Neural cell (in vitro differentiated cells): ENCODE results near the gene FOXP4. TPM values are rescaled to one million over a fixed set of nuclear protein-coding genes. Genes with fewer than 3 reads are reported as not detected.

Source experiments
- H2AFZ ChIP-seq: fragments of 200-600, 300-800 bp; sonication (generic), shearing (Covaris generic); 2 replicates; pipeline ENCODE4 v1.6.0; 2014; ENCODE audit warnings: low read depth, mild to moderate bottlenecking, antibody characterized with exemption, low read length, moderate library complexity
- H3F3A ChIP-seq: fragments of 200-600 bp; shearing (Covaris generic); 2 replicates; pipeline ENCODE4 v1.6.1; 2016; ENCODE audit warnings: mild to moderate bottlenecking, moderate library complexity, mixed read lengths, antibody characterized with exemption, low read length; ENCODE audit not compliant: insufficient read depth, poor library complexity, severe bottlenecking
- H3K27ac ChIP-seq: fragments of 200-600, 300-800 bp; sonication (generic), shearing (Covaris generic); 2 replicates; pipeline ENCODE4 v1.5.1; 2014; ENCODE audit warnings: mild to moderate bottlenecking, low read length, moderate library complexity
- H3K27me3 ChIP-seq: fragments of 300-800, 200-600 bp; sonication (generic), shearing (Covaris generic); 2 replicates; pipeline ENCODE4 v1.6.0; 2014; ENCODE audit warnings: mild to moderate bottlenecking, low read depth, low read length, moderate library complexity; ENCODE audit not compliant: insufficient read depth
- H3K36me3 ChIP-seq: fragments of 300-800, 200-600 bp; sonication (generic), shearing (Covaris generic); 2 replicates; pipeline ENCODE4 v1.5.1; 2014; ENCODE audit warnings: mild to moderate bottlenecking, antibody characterized with exemption, low read length, moderate library complexity; ENCODE audit not compliant: insufficient read depth
- H3K4me2 ChIP-seq: fragments of 300-800, 200-600 bp; sonication (generic), shearing (Covaris generic); 2 replicates; pipeline ENCODE4 v1.6.0; 2014; ENCODE audit warnings: mild to moderate bottlenecking, low read length
- H3K4me3 ChIP-seq: fragments of 300-800, 200-600 bp; sonication (generic), shearing (Covaris generic); 2 replicates; pipeline ENCODE4 v1.5.1; 2014; ENCODE audit warnings: mild to moderate bottlenecking, low read length, moderate library complexity
- H3K79me2 ChIP-seq: fragments of 200-600 bp; shearing (Covaris generic); replicated peaks from 2 replicates; pipeline ENCODE4 v1.6.0; 2014; ENCODE audit warnings: mild to moderate bottlenecking, low read length, moderate library complexity; ENCODE audit not compliant: insufficient read depth
- H3K9ac ChIP-seq: fragments of 300-800, 200-600 bp; sonication (generic), shearing (Covaris generic); 2 replicates; pipeline ENCODE4 v1.6.1; 2016; ENCODE audit warnings: mild to moderate bottlenecking, low read length, mixed read lengths
- H3K9me2 ChIP-seq: fragments of 200-600 bp; shearing (Covaris generic); 2 replicates; pipeline ENCODE4 v1.6.1; 2016; ENCODE audit warnings: mild to moderate bottlenecking, low read length, mixed read lengths; ENCODE audit not compliant: insufficient read depth
- H3K9me3 ChIP-seq: fragments of 200-600, 300-800 bp; sonication (generic), shearing (Covaris generic); 2 replicates; pipeline ENCODE4 v1.6.1; 2016; ENCODE audit warnings: mild to moderate bottlenecking, mixed run types, low read length, moderate library complexity, mixed read lengths
- H4K20me1 ChIP-seq: fragments of 200-600 bp; shearing (Covaris generic); 2 replicates; pipeline ENCODE4 v1.6.1; 2016; ENCODE audit warnings: mild to moderate bottlenecking, mixed run types; ENCODE audit not compliant: insufficient read depth
- CTCF ChIP-seq: fragments of 450-650 bp; IDR thresholded peaks from 2 replicates; pipeline ENCODE4 v1.5.1; 2014; ENCODE audit warnings: antibody characterized with exemption, mild to moderate bottlenecking, moderate library complexity; ENCODE audit not compliant: poor library complexity, severe bottlenecking
- EP300 ChIP-seq: fragments of 450-650 bp; conservative IDR thresholded peaks from 2 replicates; pipeline ENCODE4 v1.6.1; 2014; ENCODE audit warnings: antibody characterized with exemption, mild to moderate bottlenecking, moderate library complexity; ENCODE audit not compliant: poor library complexity, severe bottlenecking
- EZH2 ChIP-seq: fragments of 200-600, 300-800 bp; shearing (Covaris generic), sonication (generic); IDR thresholded peaks from 2 replicates; pipeline ENCODE4 v1.6.1; 2014; ENCODE audit warnings: antibody characterized with exemption, low read length, borderline replicate concordance, mild to moderate bottlenecking; ENCODE audit not compliant: insufficient read depth, poor library complexity, severe bottlenecking
- MXI1 ChIP-seq: fragments of 450-650 bp; conservative IDR thresholded peaks from 2 replicates; pipeline ENCODE4 v1.6.1; 2014; ENCODE audit warnings: antibody characterized with exemption, mild to moderate bottlenecking; ENCODE audit not compliant: poor library complexity, severe bottlenecking
- POLR2AphosphoS5 ChIP-seq: IDR thresholded peaks from 2 replicates; pipeline ENCODE4 v1.6.1; 2012
- RAD21 ChIP-seq: fragments of 450-650 bp; conservative IDR thresholded peaks from 2 replicates; pipeline ENCODE4 v1.6.1; 2014; ENCODE audit warnings: antibody characterized with exemption, mild to moderate bottlenecking, moderate library complexity
- REST ChIP-seq: IDR thresholded peaks from 2 replicates; pipeline ENCODE4 v1.6.1; 2012; ENCODE audit warnings: borderline replicate concordance
- SMC3 ChIP-seq: fragments of 450-650 bp; conservative IDR thresholded peaks from 2 replicates; pipeline ENCODE4 v1.6.1; 2014; ENCODE audit warnings: antibody characterized with exemption, mild to moderate bottlenecking, moderate library complexity; ENCODE audit not compliant: poor library complexity
- TAF1 ChIP-seq: IDR thresholded peaks from 2 replicates; pipeline ENCODE4 v1.6.1; 2012; ENCODE audit warnings: low read depth
- polyA plus RNA-seq: library from polyadenylated mRNA; depleted of rRNA; stranded (reverse); fragments of >200 nt; gene quantifications from 2 replicates; pipeline ENCODE4 v1.2.3, GENCODE V29; 2014

FOXP4 gene
- polyA plus RNA-seq, 1 donor from 2014 or later, result 7.1 TPM

- Histone ChIP-seq H3K36me3 (no peaks in the 10 kb centered on the region), H3K9me3 (no peaks in the 10 kb centered on the region), H3K27me3 (no peaks in the 10 kb centered on the region), H3K9ac (no peak overlapping the region), H3K4me3 (no peak overlapping the region), H4K20me1 (no peaks in the 10 kb centered on the region), H3F3A (no peaks in the 10 kb centered on the region), H3K9me2 (no peaks in the 10 kb centered on the region), H3K4me2 (no peak overlapping the region), H3K27ac (no peak overlapping the region), H3K79me2 (no peaks in the 10 kb centered on the region), H2AFZ (no peak overlapping the region)
- TF ChIP-seq MXI1 (no peak), EZH2 (no peak), TAF1 (no peak), RAD21 (no peak), REST (no peak), SMC3 (no peak), POLR2AphosphoS5 (no peak), CTCF (no peak), EP300 (no peak)
These were observed 15.7 kb upstream of the FOXP4 start for GRCh38 chr6:41530476-41530875.

- Histone ChIP-seq H3K36me3 (no peaks in the 10 kb centered on the region), H2AFZ (no peak overlapping the region), H3K4me2 (no peak overlapping the region), H3K9me2 (no peaks in the 10 kb centered on the region), H3K4me3 (no peak overlapping the region), H3F3A (no peaks in the 10 kb centered on the region), H3K27ac (no peak overlapping the region), H4K20me1 (no peaks in the 10 kb centered on the region), H3K9me3 (no peaks in the 10 kb centered on the region), H3K27me3 (no peaks in the 10 kb centered on the region), H3K9ac (no peak overlapping the region), H3K79me2 (no peaks in the 10 kb centered on the region)
- TF ChIP-seq EZH2 (no peak), RAD21 (no peak), CTCF (no peak), EP300 (no peak), POLR2AphosphoS5 (no peak), MXI1 (no peak), TAF1 (no peak), SMC3 (no peak), REST (no peak)
These were observed 15.2 kb upstream of the FOXP4 start for GRCh38 chr6:41531016-41531415.
